ENCODE data around the gene GSTO2. TPM values are rescaled to one million over a fixed set of nuclear protein-coding genes. Genes with fewer than 3 reads are reported as not detected.

GSTO2 gene
- total and polyA plus RNA-seq, 10 of the 15 experiments (the other 5 are each of a cell fraction or from before 2014, with no cell fraction given) = 0.16 to 0.86 (median 0.46) TPM

GRCh38 chr10:104251443-104251842 lies 17.5 kb upstream of the GSTO2 start:
- in situ Hi-C loops (cut with MboI) (no loop called here), intact Hi-C loops (cut with micrococcal nuclease; ENCODE audit: unreplicated experiment) (no loop called here)
- no peak for FAIRE-seq
- CTCF ChIA-PET = no interaction called here
- no peaks in the 10 kb centered on the region for H3K36me3 ChIP-seq (ENCODE audit: control insufficient read depth in 2 of 2, insufficient read depth in 2 of 2, low read length in 1 of 2)
- peaks cover 3% of the 10 kb centered on the region; the same call in 1 of the 3 replicates for H3K9me3 ChIP-seq (replicated peaks; ENCODE audit: control insufficient read depth, insufficient read depth, low read length)
- no TSS peak for BruUV-seq (replicated peaks)
- TF ChIP-seq, protein P1, sequence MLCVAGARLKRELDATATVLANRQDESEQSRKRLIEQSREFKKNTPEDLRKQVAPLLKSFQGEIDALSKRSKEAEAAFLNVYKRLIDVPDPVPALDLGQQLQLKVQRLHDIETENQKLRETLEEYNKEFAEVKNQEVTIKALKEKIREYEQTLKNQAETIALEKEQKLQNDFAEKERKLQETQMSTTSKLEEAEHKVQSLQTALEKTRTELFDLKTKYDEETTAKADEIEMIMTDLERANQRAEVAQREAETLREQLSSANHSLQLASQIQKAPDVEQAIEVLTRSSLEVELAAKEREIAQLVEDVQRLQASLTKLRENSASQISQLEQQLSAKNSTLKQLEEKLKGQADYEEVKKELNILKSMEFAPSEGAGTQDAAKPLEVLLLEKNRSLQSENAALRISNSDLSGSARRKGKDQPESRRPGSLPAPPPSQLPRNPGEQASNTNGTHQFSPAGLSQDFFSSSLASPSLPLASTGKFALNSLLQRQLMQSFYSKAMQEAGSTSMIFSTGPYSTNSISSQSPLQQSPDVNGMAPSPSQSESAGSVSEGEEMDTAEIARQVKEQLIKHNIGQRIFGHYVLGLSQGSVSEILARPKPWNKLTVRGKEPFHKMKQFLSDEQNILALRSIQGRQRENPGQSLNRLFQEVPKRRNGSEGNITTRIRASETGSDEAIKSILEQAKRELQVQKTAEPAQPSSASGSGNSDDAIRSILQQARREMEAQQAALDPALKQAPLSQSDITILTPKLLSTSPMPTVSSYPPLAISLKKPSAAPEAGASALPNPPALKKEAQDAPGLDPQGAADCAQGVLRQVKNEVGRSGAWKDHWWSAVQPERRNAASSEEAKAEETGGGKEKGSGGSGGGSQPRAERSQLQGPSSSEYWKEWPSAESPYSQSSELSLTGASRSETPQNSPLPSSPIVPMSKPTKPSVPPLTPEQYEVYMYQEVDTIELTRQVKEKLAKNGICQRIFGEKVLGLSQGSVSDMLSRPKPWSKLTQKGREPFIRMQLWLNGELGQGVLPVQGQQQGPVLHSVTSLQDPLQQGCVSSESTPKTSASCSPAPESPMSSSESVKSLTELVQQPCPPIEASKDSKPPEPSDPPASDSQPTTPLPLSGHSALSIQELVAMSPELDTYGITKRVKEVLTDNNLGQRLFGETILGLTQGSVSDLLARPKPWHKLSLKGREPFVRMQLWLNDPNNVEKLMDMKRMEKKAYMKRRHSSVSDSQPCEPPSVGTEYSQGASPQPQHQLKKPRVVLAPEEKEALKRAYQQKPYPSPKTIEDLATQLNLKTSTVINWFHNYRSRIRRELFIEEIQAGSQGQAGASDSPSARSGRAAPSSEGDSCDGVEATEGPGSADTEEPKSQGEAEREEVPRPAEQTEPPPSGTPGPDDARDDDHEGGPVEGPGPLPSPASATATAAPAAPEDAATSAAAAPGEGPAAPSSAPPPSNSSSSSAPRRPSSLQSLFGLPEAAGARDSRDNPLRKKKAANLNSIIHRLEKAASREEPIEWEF (IDR thresholded peaks at IDR 0.05; ENCODE audit: insufficient replicate concordance, low read depth, low read length) = no peak
- TF ChIP-seq MYB (IDR thresholded peaks at IDR 0.05; ENCODE audit: borderline replicate concordance, low read depth, low read length) = no peak
- TF ChIP-seq MTA2 (IDR thresholded peaks at IDR 0.05; ENCODE audit: low read depth) = no peak
- TF ChIP-seq HDAC6 (IDR thresholded peaks at IDR 0.05; ENCODE audit: unreplicated experiment) = no peak
- TF ChIP-seq ETV6 (conservative IDR thresholded peaks at IDR 0.05 in 1 of 2, IDR thresholded peaks at IDR 0.05 in 1 of 2; ENCODE audit: borderline replicate concordance in 1 of 2, low read depth in 1 of 2) = no peak
- TF ChIP-seq, protein P2, sequence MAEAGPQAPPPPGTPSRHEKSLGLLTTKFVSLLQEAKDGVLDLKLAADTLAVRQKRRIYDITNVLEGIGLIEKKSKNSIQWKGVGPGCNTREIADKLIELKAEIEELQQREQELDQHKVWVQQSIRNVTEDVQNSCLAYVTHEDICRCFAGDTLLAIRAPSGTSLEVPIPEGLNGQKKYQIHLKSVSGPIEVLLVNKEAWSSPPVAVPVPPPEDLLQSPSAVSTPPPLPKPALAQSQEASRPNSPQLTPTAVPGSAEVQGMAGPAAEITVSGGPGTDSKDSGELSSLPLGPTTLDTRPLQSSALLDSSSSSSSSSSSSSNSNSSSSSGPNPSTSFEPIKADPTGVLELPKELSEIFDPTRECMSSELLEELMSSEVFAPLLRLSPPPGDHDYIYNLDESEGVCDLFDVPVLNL (IDR thresholded peaks at IDR 0.05; ENCODE audit: low read depth, low read length) = no peak
- TF ChIP-seq STAT1 (conservative IDR thresholded peaks at IDR 0.05) = no peak
- no peak for ATAC-seq
- SMC1A ChIA-PET (ENCODE audit: uncharacterized antibody, unreplicated experiment) = no interaction called here
- POLR2A ChIA-PET = no interaction called here
- H2AFZ ChIP-seq (ENCODE audit: control insufficient read depth, low read depth, low read length) = no peak overlapping the region
- RAD21 ChIA-PET (ENCODE audit: unreplicated experiment) = no interaction called here
- peaks cover 22% of the 10 kb centered on the region for H3K79me2 ChIP-seq (ENCODE audit: control insufficient read depth, insufficient read depth, low read length)
- H3K4me1 ChIP-seq (ENCODE audit: control insufficient read depth, insufficient read depth, low read length) = peaks cover 7% of the 10 kb centered on the region
- H3K4me2 ChIP-seq (ENCODE audit: control insufficient read depth, insufficient read depth) = no peak overlapping the region
- DNase-seq (ENCODE audit: low read depth, low spot score) = no peak
- H3K27ac ChIP-seq (ENCODE audit: control insufficient read depth, insufficient read depth) = no peak overlapping the region
- no peaks in the 10 kb centered on the region for H3K27me3 ChIP-seq (replicated peaks in 1 of 2; ENCODE audit: control insufficient read depth in 2 of 2, insufficient read depth in 2 of 2, low read length in 1 of 2)
- WGBS (ENCODE audit: insufficient coverage, insufficient replicate concordance, low lambda C conversion rate, missing lambda C conversion rate) = 72% methylated on average over 6 of the region's 6 CpGs
- no peak overlapping the region for H3K9ac ChIP-seq (ENCODE audit: control insufficient read depth, insufficient read depth, low read length)
- H3K4me3 ChIP-seq = no peak overlapping the region
- no peaks in the 10 kb centered on the region for H4K20me1 ChIP-seq (ENCODE audit: control insufficient read depth, insufficient read depth)

All from GM12878 (cell line).